ENCODE measurements around the gene DLX3. TPM values are rescaled to one million over a fixed set of nuclear protein-coding genes. Genes with fewer than 3 reads are reported as not detected.

The DLX3 gene
- total RNA-seq, 1 experiment from 2014 or later, result 1.2 TPM

DNA sequence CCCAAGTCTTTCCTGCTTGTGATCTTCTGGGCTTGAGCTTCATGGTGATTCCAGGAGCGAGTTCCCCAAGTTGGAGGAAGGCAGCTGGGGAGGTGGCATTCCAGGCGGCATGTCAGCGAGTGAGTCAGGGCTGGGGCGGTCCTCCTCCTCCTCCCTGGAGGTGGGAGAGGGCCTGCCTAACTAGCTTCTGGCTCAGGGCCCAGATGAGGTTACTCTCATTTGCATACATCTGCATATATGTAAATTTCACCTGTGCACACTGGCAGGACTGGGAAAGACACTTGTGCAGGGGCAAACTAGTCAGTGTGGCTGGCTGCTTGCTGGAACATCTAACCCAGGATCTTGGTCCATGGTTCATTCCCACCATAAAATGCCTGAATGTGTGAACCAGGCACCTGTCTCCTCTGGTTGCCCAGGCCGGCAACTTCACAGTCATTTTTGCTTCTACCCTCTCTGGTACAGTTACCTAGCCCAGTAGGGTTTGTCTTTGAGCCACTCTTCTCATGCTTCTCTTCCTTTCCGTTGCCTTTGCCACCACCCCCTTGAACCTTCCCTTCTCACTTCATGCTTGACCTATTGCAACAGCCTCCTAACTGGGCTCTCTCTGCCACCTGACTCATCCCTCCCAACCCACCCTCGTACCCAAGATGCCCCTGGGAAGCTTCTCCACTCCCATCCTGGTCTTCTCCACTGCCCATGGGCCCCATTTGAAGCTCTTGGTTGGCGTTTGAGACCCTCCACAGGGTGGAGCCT, 35.7 kb downstream of the DLX3 start:
- no peak overlapping the region for H3K23ac ChIP-seq (ENCODE audit: insufficient read length, low read depth, low read length)

More for the DNA sequence above, 35.7 kb downstream of the DLX3 start:
- Histone ChIP-seq H2BK120ac (ENCODE audit: low read depth, low read length, poor library complexity, severe bottlenecking) (no peak overlapping the region), H3K18ac (ENCODE audit: insufficient read length, low read depth, low read length) (no peak overlapping the region), H2AK5ac (ENCODE audit: insufficient read length, low read length) (no peak overlapping the region), H3K23me2 (ENCODE audit: insufficient read length, low read depth, low read length, poor library complexity, severe bottlenecking) (no peaks in the 10 kb centered on the region), H3K4me1 (ENCODE audit: insufficient read depth, low read length) (no peaks in the 10 kb centered on the region), H4K20me1 (ENCODE audit: control insufficient read depth, insufficient read depth, insufficient read length) (no peaks in the 10 kb centered on the region), H2AFZ (ENCODE audit: low read length) (no peak overlapping the region), H4K8ac (replicated peaks; ENCODE audit: insufficient read length, low read depth, low read length) (no peak overlapping the region), H3T11ph (ENCODE audit: low read length) (no peak overlapping the region), H4K5ac (ENCODE audit: insufficient read length, low read depth, low read length) (no peak overlapping the region), H3K9ac (ENCODE audit: extremely low read depth, insufficient read length, low read length) (no peak overlapping the region), H3K9me3 (ENCODE audit: control insufficient read depth, low read depth, low read length) (no peaks in the 10 kb centered on the region), H3K4me2 (ENCODE audit: insufficient read depth, insufficient read length, low read length) (no peak overlapping the region), H2BK12ac (ENCODE audit: insufficient read length, low read depth, low read length) (no peak overlapping the region), H3K79me2 (ENCODE audit: insufficient read depth, low read length) (no peaks in the 10 kb centered on the region), H2BK5ac (ENCODE audit: insufficient read length, low read length) (no peak overlapping the region), H3K14ac (ENCODE audit: insufficient read depth, low read length) (no peak overlapping the region), H3K56ac (ENCODE audit: insufficient read length, low read depth, low read length) (no peak overlapping the region), H3K4ac (ENCODE audit: low read depth, low read length) (no peak overlapping the region), H3K27me3 (ENCODE audit: insufficient read depth, low read length) (peaks cover 26% of the 10 kb centered on the region), H2BK15ac (ENCODE audit: low read depth, low read length) (no peak overlapping the region), H4K91ac (ENCODE audit: insufficient read length, low read depth, low read length) (no peak overlapping the region), H3K79me1 (ENCODE audit: insufficient read depth, low read depth, low read length, poor library complexity, severe bottlenecking) (no peaks in the 10 kb centered on the region), H3K27ac (ENCODE audit: insufficient read length, low read depth, low read length) (no peak overlapping the region), H2BK20ac (ENCODE audit: low read depth, low read length, poor library complexity, severe bottlenecking) (no peak overlapping the region)
- no CpG with 5 or more reads among the region's 8 CpGs for WGBS (ENCODE audit: extremely low coverage, insufficient read length, low lambda C conversion rate)
- TF ChIP-seq, protein P1, sequence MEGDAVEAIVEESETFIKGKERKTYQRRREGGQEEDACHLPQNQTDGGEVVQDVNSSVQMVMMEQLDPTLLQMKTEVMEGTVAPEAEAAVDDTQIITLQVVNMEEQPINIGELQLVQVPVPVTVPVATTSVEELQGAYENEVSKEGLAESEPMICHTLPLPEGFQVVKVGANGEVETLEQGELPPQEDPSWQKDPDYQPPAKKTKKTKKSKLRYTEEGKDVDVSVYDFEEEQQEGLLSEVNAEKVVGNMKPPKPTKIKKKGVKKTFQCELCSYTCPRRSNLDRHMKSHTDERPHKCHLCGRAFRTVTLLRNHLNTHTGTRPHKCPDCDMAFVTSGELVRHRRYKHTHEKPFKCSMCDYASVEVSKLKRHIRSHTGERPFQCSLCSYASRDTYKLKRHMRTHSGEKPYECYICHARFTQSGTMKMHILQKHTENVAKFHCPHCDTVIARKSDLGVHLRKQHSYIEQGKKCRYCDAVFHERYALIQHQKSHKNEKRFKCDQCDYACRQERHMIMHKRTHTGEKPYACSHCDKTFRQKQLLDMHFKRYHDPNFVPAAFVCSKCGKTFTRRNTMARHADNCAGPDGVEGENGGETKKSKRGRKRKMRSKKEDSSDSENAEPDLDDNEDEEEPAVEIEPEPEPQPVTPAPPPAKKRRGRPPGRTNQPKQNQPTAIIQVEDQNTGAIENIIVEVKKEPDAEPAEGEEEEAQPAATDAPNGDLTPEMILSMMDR (conservative IDR thresholded peaks at IDR 0.05), result no peak
- peaks cover 20 to 30% of the 10 kb centered on the region in 2 experiments for H3K4me1 Mint-ChIP-seq
- H3K9me3 Mint-ChIP-seq, result peaks cover 0 to 6% of the 10 kb centered on the region in 2 experiments; a peak in 3 of 5 replicates
- no peaks in the 10 kb centered on the region; a peak in 1 of 7 replicates for H3K36me3 Mint-ChIP-seq (ENCODE audit: insufficient read depth in 1 of 3, low read depth in 3 of 3)
- no peak overlapping the region for H3K4me3 Mint-ChIP-seq
- no peak overlapping the region for H3K27ac Mint-ChIP-seq
- H3K27me3 Mint-ChIP-seq (ENCODE audit: low read depth), result peaks cover 87% of the 10 kb centered on the region
- DNase-seq, result peak; percentile 63
